Upper lobe of left lung (tissue), 4 donors: ENCODE data around the gene SIL1.

ENCODE experiments used
- POLR2A ChIP-seq, 4 donors: fragments of 450-650 bp; IDR thresholded peaks; one replicate each; pipeline ENCODE4 v1.5.1; 2016 to 2017; ENCODE audit warnings: antibody characterized with exemption in 4 of 4, mild to moderate bottlenecking in 2 of 4
- TF ChIP-seq, protein P1 (sequence below), 6 experiments: fragments of 450-650 bp in 4 of 6; fragments of 200-600 bp in 2 of 6; sonication (generic) in 2 of 6; IDR thresholded peaks; one replicate each; pipeline ENCODE4 v1.5.1; 2016 to 2019; ENCODE audit warnings: antibody characterized with exemption in 6 of 6

DNA sequence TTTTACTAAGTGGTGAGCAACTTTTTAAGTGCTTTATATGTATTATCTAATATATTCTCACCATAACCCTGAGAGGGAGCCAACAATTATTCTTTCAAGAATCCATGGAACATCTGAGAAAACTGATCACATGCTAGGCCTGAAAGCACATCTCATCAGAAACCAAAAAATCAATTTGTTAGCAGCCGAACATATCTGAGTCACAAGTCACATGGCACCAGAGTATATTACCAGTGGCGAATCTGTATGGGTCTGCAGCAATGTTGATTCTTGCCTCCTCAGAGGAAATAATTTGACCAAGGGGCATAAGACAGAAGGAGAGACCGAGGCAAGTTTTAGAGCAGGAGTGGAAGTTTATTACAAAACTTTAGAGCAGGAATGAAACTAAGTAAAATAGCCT, 25.3 kb upstream of the SIL1 start:
- TF ChIP-seq, protein P1, sequence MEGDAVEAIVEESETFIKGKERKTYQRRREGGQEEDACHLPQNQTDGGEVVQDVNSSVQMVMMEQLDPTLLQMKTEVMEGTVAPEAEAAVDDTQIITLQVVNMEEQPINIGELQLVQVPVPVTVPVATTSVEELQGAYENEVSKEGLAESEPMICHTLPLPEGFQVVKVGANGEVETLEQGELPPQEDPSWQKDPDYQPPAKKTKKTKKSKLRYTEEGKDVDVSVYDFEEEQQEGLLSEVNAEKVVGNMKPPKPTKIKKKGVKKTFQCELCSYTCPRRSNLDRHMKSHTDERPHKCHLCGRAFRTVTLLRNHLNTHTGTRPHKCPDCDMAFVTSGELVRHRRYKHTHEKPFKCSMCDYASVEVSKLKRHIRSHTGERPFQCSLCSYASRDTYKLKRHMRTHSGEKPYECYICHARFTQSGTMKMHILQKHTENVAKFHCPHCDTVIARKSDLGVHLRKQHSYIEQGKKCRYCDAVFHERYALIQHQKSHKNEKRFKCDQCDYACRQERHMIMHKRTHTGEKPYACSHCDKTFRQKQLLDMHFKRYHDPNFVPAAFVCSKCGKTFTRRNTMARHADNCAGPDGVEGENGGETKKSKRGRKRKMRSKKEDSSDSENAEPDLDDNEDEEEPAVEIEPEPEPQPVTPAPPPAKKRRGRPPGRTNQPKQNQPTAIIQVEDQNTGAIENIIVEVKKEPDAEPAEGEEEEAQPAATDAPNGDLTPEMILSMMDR (IDR thresholded peaks at IDR 0.05): no peak
- no peak for TF ChIP-seq POLR2A (IDR thresholded peaks at IDR 0.05)
